T-helper 17 cell (primary cell): ENCODE results near the gene RNF214. TPM values are rescaled to one million over a fixed set of nuclear protein-coding genes. Genes with fewer than 3 reads are reported as not detected.

Experiments used
- ATAC-seq: fragments of 150-1000 bp; cut with Tn5 transposase; 2 replicates; pipeline ENCODE4 v1.10.0; 2021; ENCODE audit warnings: mild to moderate bottlenecking, moderate library complexity
- DNase-seq, 3 donors: peaks; one replicate each; pipeline versions ENCODE4 v3.0.0 to v3.0.0-alpha.2; 2020 to 2021
- H3K9me3 ChIP-seq: one replicate; pipeline ENCODE4 v1.7.0; 2013; ENCODE audit warnings: low read length, mild to moderate bottlenecking; ENCODE audit not compliant: control insufficient read depth, poor library complexity, severe bottlenecking
- H3K27ac Mint-ChIP-seq: one replicate; pipeline ENCODE4 v1.8.0; 2022; ENCODE audit warnings: mild to moderate bottlenecking, moderate library complexity, mixed read lengths
- H3K27me3 Mint-ChIP-seq: one replicate; pipeline ENCODE4 v1.8.0; 2022; ENCODE audit warnings: mixed read lengths
- H3K36me3 Mint-ChIP-seq: one replicate; pipeline ENCODE4 v1.8.0; 2022; ENCODE audit warnings: low read depth, mixed read lengths
- H3K4me1 Mint-ChIP-seq: one replicate; pipeline ENCODE4 v1.8.0; 2022; ENCODE audit warnings: mild to moderate bottlenecking, mixed read lengths
- H3K4me3 Mint-ChIP-seq: one replicate; pipeline ENCODE4 v1.8.0; 2022; ENCODE audit warnings: mild to moderate bottlenecking, moderate library complexity, mixed read lengths
- total RNA-seq, 4 donors: library from RNA in 2 of 4; stranded (reverse) in 2 of 4; gene quantifications; one replicate each; pipeline ENCODE4 v1.2.3 and lab custom pipeline; 2022 to 2026

RNF214 gene
- total RNA-seq, 2 donors from 2014 or later = 20.1 to 24.4 TPM

DNA sequence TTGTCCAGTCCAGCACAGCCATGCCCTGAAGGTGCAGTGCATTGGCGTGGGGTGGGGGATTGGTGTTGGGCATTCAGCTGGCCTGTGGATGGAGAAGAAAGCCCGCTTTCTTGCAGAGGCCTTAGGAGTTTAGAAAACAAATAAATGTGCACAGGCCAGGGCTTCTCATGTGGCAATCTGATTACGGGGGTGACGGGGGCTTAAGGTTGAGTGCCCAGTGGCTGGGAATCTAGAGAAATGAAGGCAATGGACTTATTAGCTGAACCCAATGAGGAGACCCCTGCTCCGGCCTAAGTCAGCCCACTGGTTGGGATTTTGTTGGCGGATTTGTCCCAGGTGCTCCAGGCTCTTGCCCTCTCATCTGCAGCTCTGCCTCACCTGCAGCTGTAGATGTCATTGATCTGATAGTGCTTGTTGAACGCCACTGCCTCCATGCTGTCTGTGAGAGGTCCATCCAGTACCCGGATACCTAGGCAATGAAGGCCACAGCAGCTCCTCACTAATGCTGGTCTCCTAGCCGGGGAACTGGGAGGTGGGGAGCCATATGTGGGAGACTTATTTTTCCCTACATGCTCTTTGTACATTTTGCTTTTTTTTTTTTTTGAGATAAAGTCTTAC is 6.8 kb upstream of the RNF214 start:
- H3K9me3 ChIP-seq = no peaks in the 10 kb centered on the region
- H3K27me3 Mint-ChIP-seq = no peaks in the 10 kb centered on the region
- H3K27ac Mint-ChIP-seq = peak overlapping the region; percentile 90
- peaks cover 31% of the 10 kb centered on the region for H3K4me1 Mint-ChIP-seq
- peaks cover 6% of the 10 kb centered on the region for H3K36me3 Mint-ChIP-seq
- DNase-seq = no peak
- H3K4me3 Mint-ChIP-seq = no peak overlapping the region
- ATAC-seq = no peak

DNA sequence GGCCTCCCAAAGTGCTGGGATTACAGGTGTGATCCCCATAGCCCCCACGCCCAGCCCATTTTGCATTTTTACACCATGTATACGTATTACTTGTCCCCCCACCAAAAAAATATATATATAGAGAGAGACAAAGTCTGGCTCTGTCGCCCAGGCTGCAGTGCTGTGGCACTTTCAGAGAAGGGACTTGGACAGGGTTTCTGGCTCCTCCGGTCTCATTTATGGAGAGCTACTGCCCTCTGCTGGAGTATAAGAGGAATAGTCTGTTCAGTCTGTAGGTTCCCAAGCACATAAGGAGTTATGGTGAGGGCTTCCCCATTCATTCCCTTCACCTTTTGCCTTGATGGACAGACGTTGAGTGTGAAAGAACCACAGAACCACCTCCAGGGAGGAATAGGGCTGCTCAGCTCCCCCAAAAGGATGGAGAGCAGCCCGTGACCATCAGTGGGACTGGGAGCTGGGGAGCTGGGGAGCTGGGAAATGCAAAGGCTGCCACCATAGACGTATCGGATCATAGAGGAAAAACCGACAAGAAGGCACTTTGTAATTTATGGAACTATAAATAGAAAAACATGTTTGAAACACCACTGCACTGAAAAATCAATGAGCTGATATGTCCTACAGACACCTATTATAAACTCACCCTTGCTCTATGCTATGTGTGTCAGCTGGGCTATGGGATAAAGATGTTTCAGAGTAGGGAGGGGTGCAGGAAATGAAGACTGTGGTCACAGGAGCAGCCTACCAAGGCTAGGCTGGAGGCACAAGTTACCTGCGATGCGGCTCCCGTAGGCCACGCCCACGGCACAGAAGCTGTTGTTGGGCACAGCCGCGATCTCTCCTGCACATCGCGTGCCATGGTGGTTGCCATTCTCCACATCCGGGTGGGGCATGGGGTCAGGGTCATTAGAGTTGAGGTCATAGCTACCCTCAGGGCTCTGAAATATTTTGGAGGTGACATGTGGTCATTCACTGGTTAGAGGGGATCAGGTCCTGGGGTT is 5.8 kb upstream of the RNF214 start:
- H3K4me3 Mint-ChIP-seq = peak overlapping the region; percentile 75
- DNase-seq (peak in 1 of 3 donors; percentile 16), ATAC-seq (peak; percentile 76)
- no peaks in the 10 kb centered on the region for H3K9me3 ChIP-seq
- no peaks in the 10 kb centered on the region for H3K27me3 Mint-ChIP-seq
- peaks cover 40% of the 10 kb centered on the region for H3K4me1 Mint-ChIP-seq
- H3K27ac Mint-ChIP-seq = peak overlapping the region; percentile 90
- H3K36me3 Mint-ChIP-seq = peaks cover 6% of the 10 kb centered on the region

DNA sequence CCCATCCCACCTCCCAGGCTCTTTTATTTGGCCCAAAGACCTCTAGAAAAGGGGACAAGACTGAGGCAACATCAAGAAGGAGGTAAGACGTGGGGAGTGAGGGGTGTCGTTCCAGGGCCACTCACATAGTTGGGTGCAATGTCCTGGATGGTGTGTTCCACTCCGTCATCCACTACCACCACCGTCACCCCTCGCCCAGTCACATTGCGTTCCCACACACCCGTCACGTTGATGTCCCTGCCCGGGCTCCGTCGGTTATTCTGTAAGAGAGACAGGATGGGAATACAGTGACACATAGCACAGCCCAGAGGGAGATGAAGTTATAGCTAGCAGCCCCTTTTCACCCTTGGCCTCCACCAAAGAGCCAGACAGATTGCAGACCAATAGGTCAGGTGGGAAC is 4.4 kb upstream of the RNF214 start:
- H3K36me3 Mint-ChIP-seq = peaks cover 8% of the 10 kb centered on the region
- peak overlapping the region; percentile 70 for H3K4me3 Mint-ChIP-seq

DNA sequence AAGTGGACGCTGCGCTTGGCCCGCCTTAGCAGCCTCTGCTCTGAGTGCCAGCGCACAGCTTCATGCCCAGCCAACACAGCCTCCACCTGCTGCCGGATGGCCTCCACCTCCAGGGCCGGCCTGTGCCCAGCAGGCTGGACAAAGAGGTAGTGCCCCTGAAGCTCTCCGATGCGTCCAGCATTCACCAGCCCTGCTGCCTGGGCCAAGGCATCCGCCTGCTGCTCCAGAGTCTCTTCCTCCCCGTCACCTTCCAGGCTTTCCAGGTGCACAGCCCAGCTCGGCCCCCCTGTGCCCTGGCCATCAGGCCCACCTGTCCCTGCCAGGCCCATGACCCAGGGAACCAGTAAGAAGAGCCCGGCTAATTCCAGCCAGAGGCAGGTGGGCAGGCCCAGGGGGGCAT is 3.1 kb upstream of the RNF214 start:
- Mint-ChIP-seq H3K27me3 (no peaks in the 10 kb centered on the region), H3K27ac (peak overlapping the region; percentile 97), H3K4me1 (peaks cover 55% of the 10 kb centered on the region), H3K36me3 (peaks cover 8% of the 10 kb centered on the region), H3K4me3 (peak overlapping the region; percentile 98)
- ATAC-seq = no peak
- no peaks in the 10 kb centered on the region for H3K9me3 ChIP-seq
- no peak for DNase-seq

More for the DNA sequence above, 4.4 kb upstream of the RNF214 start:
- DNase-seq (no peak), ATAC-seq (no peak)
- Mint-ChIP-seq H3K4me1 (peaks cover 44% of the 10 kb centered on the region), H3K27ac (peak overlapping the region; percentile 97), H3K27me3 (no peaks in the 10 kb centered on the region)
- H3K9me3 ChIP-seq = no peaks in the 10 kb centered on the region

DNA sequence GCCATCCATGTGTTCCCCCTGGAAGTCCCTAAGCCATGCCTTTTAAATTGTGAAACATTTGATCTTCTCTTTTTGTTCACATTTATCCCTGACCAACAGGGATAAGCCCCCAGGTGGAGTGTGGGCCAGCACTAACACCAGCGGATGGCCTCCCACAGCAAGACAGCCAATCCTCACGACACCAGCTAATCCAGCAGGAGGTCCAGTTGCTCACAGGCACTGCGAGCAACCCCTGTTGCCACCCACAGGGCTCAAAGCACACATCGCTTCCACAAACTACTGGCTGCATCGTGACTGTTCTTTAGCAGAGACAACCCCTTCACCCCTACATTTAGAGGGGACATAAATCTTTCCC is 2.6 kb upstream of the RNF214 start:
- ATAC-seq = no peak
- peaks cover 8% of the 10 kb centered on the region for H3K36me3 Mint-ChIP-seq
- H3K4me1 Mint-ChIP-seq = peaks cover 55% of the 10 kb centered on the region

DNA sequence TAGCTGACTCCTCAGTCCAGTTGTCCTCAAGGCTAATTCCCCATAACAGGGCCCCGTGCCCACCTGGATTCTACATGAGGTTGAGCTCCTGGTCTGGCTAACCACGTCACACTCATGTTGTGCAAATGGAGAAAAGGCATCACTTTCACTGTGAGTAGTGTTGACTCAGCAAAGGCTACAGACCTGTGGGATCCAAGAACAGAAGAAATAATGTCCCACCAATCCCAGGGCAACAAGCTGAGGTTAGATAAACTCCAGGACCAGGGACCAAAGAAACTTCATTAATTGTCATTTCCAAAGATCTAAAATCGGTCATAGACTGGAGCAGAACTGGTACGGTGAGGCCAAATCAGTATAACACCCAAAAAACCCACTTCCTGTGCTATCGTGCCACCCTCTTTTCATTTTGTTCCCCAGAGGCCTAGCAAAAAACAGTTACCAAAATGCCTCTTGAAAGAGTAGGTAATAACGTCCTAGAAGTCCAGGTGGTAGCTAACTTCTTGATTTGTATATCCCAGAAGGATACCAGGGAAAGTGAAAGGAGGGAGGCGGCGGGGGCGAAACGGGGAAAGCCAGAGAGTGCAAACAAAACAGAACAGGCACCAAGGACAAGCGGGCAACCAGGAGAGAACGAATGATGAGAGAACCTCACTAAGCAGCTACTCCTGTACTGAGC is 2.0 kb upstream of the RNF214 start:
- Mint-ChIP-seq H3K4me1 (peaks cover 52% of the 10 kb centered on the region), H3K36me3 (peaks cover 8% of the 10 kb centered on the region), H3K27me3 (no peaks in the 10 kb centered on the region), H3K4me3 (peak overlapping the region; percentile 98), H3K27ac (peak overlapping the region; percentile 97)
- DNase-seq (no peak), ATAC-seq (peak; percentile 57)
- no peaks in the 10 kb centered on the region for H3K9me3 ChIP-seq

More for the DNA sequence above, 2.6 kb upstream of the RNF214 start:
- Mint-ChIP-seq H3K4me3 (peak overlapping the region; percentile 98), H3K27ac (peak overlapping the region; percentile 97), H3K27me3 (no peaks in the 10 kb centered on the region)
- DNase-seq = no peak
- H3K9me3 ChIP-seq = no peaks in the 10 kb centered on the region

DNA sequence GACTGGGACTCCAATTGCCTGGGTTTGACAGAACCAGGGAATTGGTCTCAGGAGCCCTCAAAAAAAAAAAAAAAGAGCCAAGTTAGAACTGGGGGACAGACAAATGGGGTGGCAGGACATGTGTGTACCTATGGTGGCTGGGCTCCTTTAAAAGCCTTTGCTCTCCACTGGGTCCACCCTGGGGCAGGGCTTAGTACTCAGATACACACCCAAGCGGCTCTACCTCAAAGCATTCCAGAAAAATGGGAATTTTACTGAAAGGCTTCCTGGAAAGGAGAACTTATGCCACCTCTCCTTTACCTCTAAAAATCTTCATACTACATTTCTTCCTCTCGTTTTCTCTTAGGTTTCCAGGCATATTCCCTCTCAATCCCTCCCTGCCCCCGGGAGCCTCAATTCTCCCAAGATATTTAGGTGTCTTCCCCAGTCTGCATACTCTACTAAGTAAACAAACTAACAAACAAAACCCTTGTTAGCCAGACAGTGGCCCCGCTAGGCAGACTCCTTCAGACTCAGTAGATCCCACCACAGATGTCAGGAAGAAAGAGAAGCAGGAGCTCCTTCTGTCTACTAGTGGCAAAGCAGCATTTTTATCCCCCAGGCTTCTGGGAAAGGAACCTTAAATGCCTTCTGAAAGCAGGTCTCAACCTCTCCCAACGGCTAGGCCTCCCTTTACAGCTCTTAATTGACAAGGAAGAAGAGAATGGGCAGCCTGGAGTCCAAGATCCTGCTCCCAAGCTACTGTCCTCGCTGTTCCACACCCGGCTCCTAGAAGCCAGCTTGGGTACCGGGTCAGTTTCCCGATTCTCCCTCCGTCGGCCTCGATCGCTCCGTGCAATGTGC is 1.3 kb upstream of the RNF214 start:
- ATAC-seq (no peak), DNase-seq (no peak)
- H3K27ac Mint-ChIP-seq = peak overlapping the region; percentile 97
- H3K4me1 Mint-ChIP-seq = peaks cover 51% of the 10 kb centered on the region
- peaks cover 8% of the 10 kb centered on the region for H3K36me3 Mint-ChIP-seq
- no peaks in the 10 kb centered on the region for H3K9me3 ChIP-seq
- no peaks in the 10 kb centered on the region for H3K27me3 Mint-ChIP-seq
- H3K4me3 Mint-ChIP-seq = peak overlapping the region; percentile 98

DNA sequence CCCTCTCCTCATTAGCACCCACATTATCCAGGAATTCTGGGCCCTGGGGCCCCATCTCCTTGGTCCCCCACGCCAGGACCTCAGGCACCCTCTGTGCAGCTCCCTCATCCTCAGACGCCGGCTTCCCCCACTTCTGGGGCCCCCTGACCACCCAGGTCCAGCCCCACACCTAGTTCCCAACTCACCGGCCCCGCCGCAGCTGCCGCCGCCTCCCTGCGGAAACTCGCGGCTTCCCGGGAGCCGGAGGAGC is 704 bp upstream of the RNF214 start, which contains the start of gene PCSK7:
Gene PCSK7 (minus strand): TSS at position 232 of the 250 bp plus-strand sequence. CDS start 2,229 bp downstream, outside the sequence.
- Mint-ChIP-seq H3K4me1 (peaks cover 47% of the 10 kb centered on the region), H3K27me3 (no peaks in the 10 kb centered on the region), H3K4me3 (peak within 1 kb of the TSS; percentile 98), H3K27ac (peak within 1 kb of the TSS; percentile 97), H3K36me3 (peaks cover 8% of the 10 kb centered on the region)
- no peak for ATAC-seq
- peak in 1 of 3 donors; percentile 18 for DNase-seq
- no peaks in the 10 kb centered on the region for H3K9me3 ChIP-seq

DNA sequence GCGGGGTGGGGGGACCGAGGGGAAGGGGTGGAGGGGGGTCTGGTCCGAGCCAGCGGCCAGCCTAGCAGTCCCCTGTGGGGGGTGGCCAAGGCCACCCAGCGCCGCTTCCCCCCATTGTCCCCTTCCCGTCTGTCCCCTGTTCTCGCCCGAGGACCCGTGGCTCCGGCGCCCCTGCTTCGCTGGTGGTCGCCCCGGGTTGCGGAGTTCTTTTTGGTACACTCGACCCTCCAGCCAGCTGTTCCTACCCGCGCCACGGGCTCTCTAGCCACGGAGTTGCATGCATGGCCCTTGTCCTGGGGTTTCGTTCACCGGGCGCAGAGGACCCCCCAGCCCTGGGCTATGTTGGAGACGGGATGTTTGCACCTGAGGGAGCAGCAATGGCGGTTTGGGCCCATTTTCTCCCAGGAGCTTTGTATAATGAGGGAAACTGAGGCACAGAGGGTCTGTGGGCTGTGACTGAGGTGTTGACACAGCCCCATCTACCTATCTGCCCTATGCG is 489 bp downstream of the RNF214 start:
- ATAC-seq = no peak
- peaks cover 43% of the 10 kb centered on the region for H3K4me1 Mint-ChIP-seq
- H3K27me3 Mint-ChIP-seq = no peaks in the 10 kb centered on the region
- DNase-seq = no peak
- H3K9me3 ChIP-seq = no peaks in the 10 kb centered on the region
- H3K4me3 Mint-ChIP-seq = peak overlapping the region; percentile 89
- H3K27ac Mint-ChIP-seq = peak overlapping the region; percentile 97
- H3K36me3 Mint-ChIP-seq = peaks cover 8% of the 10 kb centered on the region

DNA sequence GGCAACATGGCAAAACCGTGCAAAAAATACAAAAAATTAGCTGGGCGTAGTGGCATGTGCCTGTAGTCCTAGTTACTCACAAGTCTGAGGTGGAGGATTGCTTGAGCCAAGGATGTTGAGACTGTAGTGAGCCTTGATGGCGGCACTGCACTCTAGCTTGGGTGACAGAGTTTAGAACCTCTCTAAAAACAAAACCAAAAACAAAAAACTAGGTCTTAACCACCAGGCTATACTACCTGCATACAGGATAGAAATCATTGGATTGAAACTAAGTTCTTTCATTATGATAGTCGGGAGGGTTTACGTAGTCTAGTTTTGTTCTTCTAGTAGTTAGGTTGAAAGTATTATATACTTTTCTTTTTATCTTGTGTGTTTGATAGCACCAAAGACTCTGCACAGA is 5.8 kb downstream of the RNF214 start:
- DNase-seq (no peak), ATAC-seq (no peak)
- no peaks in the 10 kb centered on the region for H3K9me3 ChIP-seq
- H3K4me3 Mint-ChIP-seq = no peak overlapping the region
- H3K4me1 Mint-ChIP-seq = peaks cover 10% of the 10 kb centered on the region
- H3K36me3 Mint-ChIP-seq = peaks cover 2% of the 10 kb centered on the region
- H3K27ac Mint-ChIP-seq = no peak overlapping the region
- H3K27me3 Mint-ChIP-seq = no peaks in the 10 kb centered on the region

DNA sequence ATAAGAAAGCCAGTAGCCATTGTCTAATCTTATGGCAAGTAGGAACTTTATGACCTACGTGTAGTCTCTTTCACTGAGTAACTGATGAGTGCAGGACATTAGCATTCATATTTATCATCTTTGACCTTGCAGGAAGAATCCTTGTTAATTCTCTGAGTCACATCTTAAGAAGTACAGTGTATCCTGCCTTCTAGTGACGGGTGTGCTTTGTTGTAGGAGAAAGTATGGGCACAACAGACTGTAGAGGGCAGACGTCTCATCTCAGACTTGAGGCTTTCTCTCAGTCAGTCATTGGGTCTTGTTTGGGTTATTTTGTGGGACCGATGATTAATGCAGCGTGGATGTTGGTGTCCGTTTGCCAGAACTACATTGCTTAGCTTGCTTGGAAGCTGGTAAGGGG is 6.8 kb downstream of the RNF214 start:
- no peak overlapping the region for H3K27ac Mint-ChIP-seq
- no peak for DNase-seq
- H3K4me3 Mint-ChIP-seq = no peak overlapping the region

DNA sequence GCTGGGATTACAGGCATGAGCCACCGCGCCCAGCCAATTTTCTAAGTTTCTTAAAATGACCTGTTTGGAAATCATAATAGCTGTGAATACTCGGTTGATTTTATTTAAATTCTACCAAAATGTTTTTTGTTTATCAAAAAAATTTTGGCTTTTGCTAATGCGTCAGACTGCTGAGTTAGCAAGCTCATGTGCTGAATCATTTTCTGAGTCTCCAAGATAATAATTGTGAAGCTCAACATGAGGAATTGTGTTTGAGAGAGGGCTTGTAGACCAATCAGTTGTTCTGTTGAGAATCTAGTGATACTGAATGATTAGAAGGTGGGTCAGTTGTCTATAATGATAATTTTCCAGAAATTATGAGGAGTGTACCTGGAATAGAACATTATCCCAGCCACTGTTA is 15.9 kb downstream of the RNF214 start:
- no peak overlapping the region for H3K4me3 Mint-ChIP-seq
- no peak for ATAC-seq
- no peaks in the 10 kb centered on the region for H3K27me3 Mint-ChIP-seq
- peaks cover 10% of the 10 kb centered on the region for H3K36me3 Mint-ChIP-seq
- H3K4me1 Mint-ChIP-seq = peaks cover 2% of the 10 kb centered on the region
- H3K27ac Mint-ChIP-seq = no peak overlapping the region
- no peaks in the 10 kb centered on the region for H3K9me3 ChIP-seq
- no peak for DNase-seq

More for the DNA sequence above, 6.8 kb downstream of the RNF214 start:
- peaks cover under 1% of the 10 kb centered on the region for H3K4me1 Mint-ChIP-seq
- H3K9me3 ChIP-seq = no peaks in the 10 kb centered on the region
- ATAC-seq = no peak
- H3K36me3 Mint-ChIP-seq = peaks cover 4% of the 10 kb centered on the region
- H3K27me3 Mint-ChIP-seq = no peaks in the 10 kb centered on the region
